Superior temporal gyrus (tissue), 1 donor: ENCODE results near the gene BBS5.

Experiments used
- DNase-seq: peaks from one replicate; pipeline ENCODE4 v3.0.0-alpha.2; 2016; ENCODE audit errors: extremely low spot score

BBS5 gene

GRCh38 chr2:169546756-169547155, 67.5 kb downstream of the BBS5 start:
- DNase-seq, result no peak
